ENCODE measurements around the gene CD7.

Gene CD7

DNA sequence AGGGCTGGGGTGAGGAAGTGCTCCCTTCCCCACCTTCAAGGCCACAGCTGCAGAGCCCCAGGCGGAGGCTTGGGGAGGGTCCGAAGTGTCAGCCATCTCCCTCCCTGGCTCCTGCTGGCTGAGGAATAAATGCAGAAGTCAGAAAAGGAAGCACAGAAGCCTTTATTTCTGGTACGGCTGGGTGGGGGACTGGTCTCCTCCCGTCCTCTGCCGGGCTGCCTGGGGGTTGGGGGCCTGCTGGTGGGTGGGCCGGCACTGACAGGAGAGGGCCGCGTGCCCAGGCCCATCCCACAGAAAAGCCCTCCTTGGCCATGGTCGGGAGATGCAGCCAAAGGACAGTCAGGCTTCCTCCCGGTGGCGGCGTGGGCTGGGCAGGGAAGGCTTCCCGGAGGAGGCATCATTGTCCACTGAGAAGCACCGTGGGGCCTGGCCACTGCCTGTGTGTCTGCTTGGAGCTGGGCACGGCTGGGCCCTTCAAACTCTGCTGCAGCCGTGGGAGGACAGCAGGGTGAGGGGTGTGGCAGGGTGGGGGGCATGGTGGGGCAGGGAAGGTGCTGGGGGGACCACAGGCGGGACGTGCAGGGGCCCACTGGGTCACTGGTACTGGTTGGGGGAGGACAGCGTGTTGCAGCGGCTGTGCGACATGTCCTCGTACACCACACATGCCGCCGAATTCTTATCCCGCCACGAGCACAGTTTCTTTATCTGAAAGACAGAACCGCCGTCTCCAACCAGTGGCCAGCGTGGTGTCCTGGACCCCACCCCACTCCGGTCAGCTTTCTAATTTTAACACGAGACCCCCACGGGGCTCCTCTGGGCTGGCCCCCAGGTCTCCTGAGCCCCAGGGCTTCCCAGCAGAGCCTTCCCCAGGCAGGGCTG is 2.4 kb downstream of the CD7 start:
- no peak for DNase-seq (ENCODE audit: low read depth in 2 of 2)

DNA sequence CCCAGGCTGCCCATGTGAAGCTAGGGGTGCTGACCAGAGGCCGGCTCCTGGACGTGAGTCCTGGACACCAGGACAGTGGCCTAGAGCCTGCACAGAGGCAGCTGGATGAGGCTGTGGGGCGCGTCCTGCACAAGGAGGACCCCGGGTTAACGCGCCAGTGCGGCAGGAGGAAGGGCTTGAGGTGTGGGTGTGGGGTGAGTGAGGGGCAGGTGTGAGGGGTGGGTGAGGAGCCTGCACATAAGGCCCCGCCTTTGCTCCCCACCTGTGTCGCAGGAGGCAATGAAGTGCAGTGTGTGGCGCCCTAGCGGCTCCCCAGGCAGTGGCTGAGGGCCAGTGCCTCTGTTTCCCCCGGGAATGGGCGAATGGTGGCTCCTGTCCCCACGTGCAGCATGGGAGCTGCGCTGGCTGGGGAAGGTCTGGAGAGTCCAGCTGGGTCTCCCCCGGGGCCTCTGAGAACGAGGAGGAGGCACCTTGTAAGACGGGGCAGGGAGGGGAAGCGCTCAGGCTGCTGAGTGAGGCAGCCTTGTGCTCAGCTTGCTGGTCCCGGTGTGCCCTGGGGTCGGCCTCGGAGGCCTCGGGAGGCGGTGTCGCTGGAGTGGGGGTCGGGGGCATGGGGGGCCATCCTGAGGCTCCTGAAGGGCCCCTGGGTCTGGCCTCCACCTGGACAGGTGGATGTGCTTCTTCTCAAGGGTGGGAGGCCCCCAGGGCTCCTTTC is 3.2 kb downstream of the CD7 start:
- no peak for DNase-seq (ENCODE audit: low read depth in 2 of 2)

DNA sequence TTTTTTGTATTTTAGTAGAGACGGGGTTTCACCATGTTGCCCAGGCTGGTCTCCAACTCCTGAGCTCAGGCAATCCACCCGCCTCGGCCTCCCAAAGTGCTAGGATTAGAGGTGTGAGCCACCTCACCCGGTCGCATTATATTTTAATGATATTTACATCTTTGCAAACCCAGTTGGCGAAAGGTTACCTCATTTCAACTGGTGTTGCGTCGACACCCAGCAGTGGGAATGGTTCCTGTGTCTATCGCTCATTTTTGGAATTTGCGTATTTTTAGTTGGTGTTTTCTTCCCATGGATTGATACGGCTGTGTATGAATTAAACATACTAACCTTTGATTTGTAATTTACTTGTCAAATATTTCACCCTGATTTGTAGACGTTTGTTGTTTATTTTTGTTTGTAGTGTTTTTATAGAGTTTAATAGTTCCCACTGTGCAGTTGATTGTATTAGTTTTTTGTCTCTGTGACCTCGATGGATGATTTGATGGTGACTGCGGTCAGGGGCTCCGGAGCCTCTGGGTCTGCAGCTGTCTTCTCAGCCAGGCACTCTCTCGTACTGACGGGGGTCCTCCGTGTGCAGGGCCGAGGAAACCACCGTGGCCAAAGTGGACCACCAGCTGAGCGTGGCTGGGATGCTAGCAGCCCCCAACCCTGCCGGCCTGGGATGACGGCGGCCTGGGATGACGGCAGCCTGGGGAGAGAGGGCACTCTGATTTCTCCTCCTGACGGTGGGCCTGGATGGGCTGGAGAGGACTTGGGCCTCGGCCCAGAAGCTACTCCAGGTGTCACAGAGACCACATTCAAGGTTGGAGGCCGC is 4.0 kb downstream of the CD7 start:
- no peak for DNase-seq (ENCODE audit: low read depth in 2 of 2)

DNA sequence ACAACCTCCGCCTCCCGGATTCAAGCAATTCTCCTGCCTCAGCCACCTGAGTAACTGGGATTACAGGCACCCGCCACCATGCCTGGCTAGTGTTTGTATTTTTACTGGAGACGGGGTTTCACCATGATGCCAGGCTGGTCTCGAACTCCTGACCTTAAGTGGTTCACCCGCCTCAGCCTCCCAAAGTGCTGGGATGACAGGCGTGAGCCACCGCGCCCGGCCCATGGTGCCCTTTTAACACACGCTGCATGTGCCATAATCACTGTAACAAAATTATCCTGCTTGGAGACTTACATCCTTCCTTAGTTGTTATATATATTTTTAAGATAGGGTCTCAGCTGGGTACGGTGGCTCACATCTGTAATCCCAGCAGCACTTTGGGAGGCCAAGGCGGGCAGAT is 5.4 kb downstream of the CD7 start:
- no peak for DNase-seq (ENCODE audit: low read depth in 2 of 2)

DNA sequence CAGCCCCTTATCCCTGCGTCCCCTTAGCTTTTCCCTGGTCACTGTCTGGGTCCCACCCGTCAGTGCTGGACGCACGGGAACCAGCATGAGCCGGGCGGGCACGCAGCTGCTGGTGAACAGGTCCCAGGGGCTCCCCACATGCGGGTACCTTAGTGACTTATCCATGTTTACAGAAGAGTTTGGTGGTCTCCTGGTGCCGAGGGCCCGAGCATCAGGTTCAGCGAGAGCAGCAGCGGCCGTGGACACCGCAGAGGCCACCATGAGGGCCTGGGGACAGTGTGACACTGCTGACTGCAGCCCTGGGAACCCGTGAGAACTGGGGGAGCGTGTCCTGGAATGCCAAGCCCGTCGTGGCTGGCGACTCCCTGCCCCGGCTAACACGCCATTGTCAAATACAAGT is 6.5 kb downstream of the CD7 start:
- no peak for DNase-seq (ENCODE audit: low read depth in 2 of 2)

DNA sequence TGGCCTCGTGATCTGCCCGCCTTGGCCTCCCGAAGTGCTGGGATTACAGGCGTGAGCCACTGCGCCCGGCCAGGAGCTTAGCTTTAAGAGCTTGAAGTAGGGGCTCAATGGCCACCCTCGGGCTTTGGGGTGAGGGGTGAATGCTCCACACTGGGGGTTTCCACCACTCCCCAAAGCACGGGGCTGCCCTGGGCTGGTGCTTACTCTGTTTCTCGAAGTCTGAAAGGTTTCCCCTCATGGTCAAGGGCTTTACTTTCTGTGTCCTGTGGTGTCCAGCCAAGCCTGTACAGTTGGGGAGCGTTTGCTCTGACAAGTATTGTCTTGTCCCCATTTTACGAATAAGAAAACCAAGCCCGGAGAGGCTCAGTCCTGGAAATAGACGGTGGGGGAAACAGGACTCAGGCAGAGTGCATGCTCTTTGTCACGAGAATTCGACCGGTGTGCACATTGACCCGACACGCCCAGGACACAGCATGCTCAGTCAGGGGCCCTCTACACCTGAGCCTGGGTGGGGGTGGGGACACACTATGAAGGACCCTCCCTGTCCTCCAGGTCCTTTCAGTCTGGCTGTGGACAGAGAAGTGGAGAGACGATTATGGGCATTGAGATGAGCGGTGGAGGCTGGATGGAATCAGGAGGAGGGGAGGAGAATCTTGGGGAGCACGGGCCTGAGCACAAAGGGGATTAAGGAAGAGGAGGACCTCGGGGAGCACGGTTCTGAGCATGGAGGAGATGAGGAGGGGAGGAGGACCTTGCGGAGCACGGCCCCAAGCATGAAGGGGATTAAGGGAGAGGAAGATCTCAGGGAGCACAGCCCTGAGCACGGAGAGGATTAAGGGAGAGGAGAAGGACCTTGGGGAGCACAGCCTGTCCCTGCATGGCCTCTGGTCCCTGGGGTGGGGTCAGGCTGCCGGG is 7.5 kb downstream of the CD7 start:
- DNase-seq (ENCODE audit: low read depth in 2 of 2), result no peak

DNA sequence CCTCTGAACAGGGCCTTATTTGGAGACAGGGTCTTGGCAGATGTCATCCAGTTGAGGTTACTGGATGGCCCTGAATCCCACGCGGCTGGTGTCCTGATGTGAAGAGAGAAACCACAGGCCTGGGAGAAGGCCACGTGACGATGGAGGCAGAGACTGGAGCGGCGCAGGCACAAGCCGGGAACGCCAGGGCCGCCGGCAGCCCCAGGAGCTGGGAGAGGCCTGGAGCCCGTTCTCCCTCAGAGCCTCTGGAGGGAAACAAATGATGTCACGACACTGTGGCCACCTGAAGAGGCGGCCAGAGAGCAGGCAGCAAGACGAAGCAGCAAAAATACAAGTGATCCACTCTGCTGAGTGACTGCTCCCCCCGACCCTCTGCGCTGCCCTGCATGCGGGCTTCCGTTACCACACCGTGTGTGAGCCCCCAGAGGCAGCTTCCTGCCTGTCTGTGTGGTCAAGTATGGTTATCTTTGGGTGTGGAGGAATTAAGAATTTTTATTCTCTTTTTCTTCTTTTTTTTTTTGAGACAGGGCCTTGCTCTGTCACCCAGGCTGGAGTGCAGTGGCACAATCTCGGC is 11.6 kb downstream of the CD7 start:
- no peak for DNase-seq (ENCODE audit: low read depth in 2 of 2)

DNA sequence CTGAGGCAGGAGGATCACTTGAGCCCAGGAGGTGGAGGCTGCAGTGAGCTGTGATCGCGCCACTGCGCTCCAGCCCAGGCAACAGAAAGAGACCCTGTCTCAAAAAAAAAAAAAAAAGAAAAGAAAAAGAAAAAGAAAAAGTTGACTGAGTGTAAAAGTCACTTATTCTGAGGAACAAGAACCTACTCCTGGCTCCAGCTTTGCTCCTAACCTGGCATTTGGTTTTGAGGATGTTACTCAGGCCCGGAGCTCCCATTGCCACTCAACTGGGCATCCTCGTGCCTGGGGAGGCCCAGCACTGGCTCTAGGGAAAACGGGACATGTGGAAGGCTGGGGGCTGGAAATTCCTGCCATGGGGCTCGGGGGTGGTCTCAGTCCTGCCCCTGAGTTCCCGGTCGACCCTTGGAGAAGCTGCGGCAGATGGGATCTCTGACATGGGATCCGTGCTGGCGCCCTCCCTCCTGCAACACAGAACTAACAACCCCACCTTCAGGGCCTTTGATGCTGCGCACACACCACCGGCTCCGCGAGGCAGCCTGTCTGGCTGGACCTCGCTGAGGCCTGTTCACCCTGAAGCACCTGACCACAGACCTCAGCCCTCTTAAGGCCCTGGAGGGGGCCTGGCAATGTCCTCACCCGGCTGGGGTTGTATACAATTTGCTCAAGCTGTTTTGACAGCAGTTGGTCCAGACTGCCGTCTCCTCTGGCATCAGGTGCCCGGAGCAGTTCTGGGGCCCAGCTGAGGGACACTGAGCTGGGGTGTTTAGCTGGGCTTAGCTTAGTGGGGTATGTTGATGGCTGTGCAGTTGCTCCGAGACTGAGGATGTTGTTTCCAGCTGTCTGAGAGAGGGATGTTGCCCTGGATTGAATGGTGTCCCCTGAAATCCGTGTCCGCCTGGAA is 12.3 kb downstream of the CD7 start:
- no peak for DNase-seq (ENCODE audit: low read depth in 2 of 2)

DNA sequence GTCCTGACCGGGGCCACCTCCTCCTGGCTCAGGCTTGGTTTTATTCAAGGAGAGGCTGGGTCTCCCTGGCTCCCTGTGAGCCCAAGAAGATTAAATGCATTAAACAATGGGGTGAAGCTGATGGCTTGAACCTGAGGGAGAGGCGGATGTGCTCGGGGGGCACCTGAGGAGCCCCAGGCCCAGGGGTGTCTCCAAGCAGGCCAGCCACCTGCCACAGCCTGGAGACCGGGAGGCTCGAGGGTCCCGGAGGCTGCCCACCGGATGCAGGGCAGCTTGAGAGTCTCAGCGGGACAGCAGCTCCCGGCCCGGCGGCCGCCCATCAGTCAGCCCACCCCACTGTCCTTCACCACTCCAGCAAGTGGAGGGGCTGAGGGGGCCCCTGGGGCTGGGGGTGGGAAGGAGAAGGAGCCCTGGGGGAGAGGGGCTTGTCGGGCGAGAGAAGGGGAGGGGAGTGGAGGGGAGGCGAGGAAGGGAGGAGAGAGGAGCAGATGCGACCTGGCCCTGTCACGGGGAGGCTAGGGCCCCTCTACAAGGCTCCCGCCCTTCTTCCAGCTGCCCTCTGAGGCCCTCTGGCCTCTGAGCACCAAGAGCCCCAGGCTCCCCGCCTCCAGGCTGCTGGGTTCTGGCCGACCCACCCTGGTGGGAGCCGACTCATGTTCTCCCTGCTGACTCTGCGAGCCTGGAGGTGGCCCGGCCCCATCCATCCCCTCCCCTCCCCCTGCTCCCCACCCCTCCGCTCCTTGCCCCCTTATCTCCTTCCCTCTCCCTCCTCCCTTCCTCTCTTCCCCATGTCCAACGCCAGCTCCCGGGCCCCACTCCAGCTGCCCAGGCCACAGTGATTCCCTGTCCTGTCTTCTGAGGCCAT is 13.2 kb downstream of the CD7 start:
- no peak for DNase-seq (ENCODE audit: low read depth in 2 of 2)

DNA sequence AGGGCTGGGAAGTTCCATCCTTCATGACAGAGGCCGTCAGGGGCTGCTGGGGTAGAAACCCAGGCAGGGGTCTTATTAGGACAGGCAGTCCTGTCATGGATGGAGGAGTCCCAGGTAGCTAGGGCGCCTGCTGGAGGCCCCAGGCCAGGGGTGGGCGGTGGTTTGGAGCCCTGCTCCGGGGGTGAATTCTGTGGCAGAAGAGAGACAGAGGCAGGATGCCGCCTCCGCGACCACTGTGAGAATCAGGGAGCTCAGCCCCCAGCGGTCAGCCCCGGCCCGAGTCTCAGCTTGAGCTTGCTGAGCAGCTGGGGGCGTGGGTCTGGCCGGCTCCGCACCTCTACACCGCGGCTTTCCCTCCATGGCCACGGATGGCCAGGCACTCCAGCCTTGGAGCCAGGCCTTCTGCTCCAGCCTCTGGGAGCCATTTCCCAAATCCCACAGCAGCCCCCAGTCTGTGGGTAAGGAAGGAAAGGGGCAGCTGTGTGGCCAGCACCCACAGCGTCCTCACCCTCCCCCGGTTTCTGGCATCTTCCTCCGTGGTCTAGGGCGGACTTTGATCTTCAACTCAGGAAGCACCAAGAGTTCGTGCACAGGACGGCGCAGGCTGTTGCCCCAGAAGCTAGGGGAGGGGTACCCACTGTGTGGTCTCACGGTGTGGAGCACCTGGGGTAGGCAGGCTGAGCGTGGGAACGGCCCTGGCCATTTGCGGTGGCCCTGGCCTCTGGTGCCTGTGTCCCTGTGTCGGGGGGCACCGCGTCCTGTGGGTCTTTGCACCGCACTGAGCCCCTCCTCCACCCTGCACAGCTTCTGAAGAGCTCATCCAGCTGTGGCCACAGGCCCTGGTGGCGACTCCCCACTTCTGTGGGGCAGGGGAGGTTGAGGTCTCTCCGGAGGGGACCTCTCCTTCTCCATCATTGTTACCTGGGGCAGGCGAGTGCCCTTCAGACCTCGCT is 14.1 kb downstream of the CD7 start:
- DNase-seq (ENCODE audit: low read depth in 2 of 2), result no peak

DNA sequence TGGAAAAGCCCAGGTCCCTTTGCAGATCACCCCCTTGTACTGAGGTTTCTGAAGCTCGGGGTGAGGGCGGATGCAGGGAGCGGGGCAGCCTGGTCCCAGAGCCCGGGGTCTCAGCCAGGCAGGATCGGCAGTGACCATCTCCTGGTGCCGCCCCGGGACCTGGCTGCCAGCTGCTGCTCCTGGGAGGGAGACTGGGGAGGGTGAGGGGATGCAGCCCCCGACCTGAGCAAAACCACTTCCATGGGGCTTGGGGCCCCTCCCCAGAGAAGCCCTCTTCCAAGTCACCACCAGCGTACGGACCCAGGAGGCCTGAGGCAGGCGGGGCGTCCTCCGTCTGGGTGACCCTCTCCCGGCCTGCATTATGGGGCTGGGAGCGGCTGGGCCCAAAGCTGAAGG is 14.8 kb downstream of the CD7 start:
- no peak for DNase-seq (ENCODE audit: low read depth in 2 of 2)

DNA sequence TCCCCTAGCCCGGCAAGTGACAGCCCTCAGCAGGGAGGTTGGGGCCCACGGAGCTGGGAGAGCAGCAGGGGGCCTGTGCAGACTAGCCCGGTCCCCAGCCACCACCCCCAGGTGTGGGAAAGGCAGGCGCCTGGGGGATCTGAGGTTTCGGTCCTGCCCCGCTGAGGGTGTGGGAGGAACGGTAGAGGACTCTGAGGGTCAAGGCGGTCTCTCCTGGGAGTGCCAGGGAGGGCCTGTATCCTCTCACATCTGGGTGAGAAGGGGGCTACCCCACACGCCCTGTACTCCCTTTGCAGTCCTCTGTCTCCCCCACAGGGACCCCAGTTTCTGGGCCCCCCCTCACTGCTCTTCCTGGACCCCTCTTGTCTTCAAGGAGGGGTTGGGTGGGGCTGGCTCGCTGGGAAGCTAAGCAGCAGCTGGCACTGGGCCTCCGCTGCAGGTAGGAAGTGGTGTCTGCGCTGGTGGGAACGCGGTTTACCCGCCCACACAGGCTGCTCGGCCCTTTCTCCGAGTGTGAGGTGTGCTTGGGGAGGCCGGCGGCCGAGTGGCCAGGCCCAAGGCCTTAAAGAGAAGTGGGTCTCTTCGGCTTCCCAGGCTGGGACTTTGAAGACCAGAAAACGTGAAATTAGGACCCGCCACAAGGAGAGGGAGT is 15.4 kb downstream of the CD7 start:
- DNase-seq (ENCODE audit: low read depth in 2 of 2), result peak in 1 of 2 donors; percentile 57

DNA sequence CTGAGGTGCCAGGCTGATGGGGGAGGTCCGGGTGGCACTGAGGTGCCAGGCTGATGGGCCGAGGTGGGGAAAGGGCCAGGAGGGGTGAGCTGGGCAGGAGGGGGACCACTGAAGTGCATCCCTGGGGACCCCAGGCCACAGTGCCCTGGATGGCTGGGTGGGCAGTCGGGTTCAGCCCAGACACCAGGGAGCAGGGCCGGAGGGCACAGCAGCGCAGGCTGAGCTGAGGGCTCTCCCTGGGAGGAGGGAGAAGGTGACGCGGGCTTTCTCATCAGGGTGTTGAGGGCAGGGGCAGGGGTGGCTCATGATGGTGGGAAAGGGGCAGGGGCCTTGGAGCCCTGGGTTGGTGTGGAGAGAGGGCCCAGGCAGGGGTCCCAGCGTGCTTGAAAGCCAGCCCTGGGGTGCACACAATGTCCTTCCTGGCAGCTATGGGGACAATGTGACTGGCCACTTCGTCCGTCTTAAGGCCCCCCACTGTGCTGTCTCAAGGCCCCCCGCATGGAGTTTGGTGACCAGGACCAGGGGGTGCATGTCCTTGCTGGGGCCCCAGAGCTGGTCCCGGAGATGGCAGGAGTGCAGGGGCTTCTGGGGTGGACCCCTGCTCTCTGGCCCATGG is 16.0 kb downstream of the CD7 start:
- no peak for DNase-seq (ENCODE audit: low read depth in 2 of 2)

DNA sequence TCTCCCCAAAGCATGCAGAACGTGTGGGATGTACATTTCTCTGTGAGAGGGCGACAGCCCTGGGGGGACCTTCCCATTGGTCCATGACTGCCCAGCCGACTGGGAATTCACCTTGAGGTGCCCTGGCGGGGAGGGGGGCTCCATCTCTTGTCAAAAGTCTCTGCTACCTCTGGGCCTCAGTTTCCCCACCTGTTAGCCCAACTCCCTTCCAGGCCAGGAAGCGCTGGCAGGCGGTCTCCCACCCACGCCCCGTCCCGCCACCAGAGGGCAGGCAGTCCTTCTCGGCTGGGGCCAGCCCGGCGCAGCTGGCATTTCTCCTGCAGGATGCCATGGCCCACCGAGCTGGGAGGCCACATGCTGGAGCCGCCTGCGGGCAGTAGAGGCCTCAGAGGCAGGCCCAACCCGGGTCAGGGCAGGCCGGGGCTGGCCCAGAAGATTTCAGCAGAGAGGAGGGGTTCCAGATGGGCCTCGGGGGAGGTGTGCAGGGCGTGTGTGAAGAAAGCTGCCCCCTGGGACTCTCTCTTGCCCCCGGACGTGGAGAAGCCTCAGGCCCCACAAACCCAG is 16.6 kb downstream of the CD7 start:
- DNase-seq (ENCODE audit: low read depth in 2 of 2), result no peak

DNA sequence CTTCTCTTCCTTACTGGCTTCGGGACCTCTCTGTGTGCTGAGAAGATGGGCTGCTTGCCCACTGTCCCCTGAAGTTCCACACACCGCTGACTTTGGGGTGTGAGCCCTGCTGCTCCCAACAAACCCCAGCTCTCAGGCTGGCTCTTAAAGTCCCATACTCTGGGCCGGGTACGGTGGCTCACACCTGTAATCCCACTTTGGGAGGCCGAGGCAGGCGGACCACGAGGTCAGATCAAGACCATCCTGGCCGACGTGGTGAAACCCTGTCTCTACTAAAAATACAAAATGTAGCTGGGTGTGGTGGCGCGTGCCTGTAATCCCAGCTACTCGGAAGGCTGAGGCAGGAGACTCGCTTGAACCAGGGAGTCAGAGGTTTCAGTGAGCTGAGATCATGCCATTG is 17.2 kb downstream of the CD7 start:
- DNase-seq (ENCODE audit: low read depth in 2 of 2), result no peak

DNA sequence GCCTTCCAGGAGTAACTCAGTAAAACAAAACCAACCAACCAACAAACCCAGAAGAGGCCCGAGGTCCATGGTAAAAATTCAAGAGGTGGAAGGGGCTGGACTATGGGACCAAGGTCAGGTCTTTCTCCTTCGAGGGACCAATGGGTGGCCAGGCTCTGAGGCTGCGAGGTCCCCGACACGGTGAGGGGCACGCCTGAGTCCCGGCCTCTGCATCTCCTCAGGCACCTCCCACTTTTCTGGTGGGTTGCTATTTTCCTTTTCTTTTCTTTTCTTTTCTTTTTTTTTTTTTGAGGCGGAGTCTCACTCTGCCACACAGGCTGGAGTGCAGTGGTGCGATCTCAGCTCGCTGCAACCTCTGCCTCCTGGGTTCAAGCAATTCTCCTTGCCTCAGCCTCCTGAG is 18.0 kb downstream of the CD7 start:
- no peak for DNase-seq (ENCODE audit: low read depth in 2 of 2)

All from stimulated activated CD8-positive, alpha-beta memory T cell treated with anti-CD3 and anti-CD28 coated beads, Interleukin-7, amount 100 ng/mL, for 4 hours (primary cell).